Psoas muscle (tissue), 8 donors: ENCODE results near the gene TLE3. TPM values are rescaled to one million over a fixed set of nuclear protein-coding genes. Genes with fewer than 3 reads are reported as not detected.

Experiments used
- ATAC-seq, 4 donors: fragments of 200-7000 bp; cut with Tn5 transposase; one replicate each; pipeline ENCODE4 v1.9.1; 2020; ENCODE audit warnings: moderate library complexity in 3 of 4, mild to moderate bottlenecking in 2 of 4
- DNase-seq, 2 donors: peaks; one replicate each; pipeline ENCODE4 v3.0.0-alpha.2; 2020
- H3K27ac ChIP-seq: fragments of 200-600 bp; one replicate; pipeline ENCODE4 v1.8.0; 2022
- H3K27me3 ChIP-seq, 3 donors: fragments of 200-600 bp in 1 of 3; one replicate each; pipeline versions ENCODE4 v1.6.1 to v1.8.0; 2013 to 2022; ENCODE audit warnings: low read length in 2 of 3, mild to moderate bottlenecking in 2 of 3, moderate library complexity in 1 of 3; ENCODE audit not compliant: insufficient read depth in 3 of 3
- H3K36me3 ChIP-seq, 2 donors: fragments of 200-600 bp in 1 of 2; one replicate each; pipeline versions ENCODE4 v1.6.1 to v1.8.0; 2013 to 2022; ENCODE audit warnings: low read depth in 1 of 2, mild to moderate bottlenecking in 1 of 2, moderate library complexity in 1 of 2; ENCODE audit not compliant: insufficient read depth in 1 of 2
- H3K4me1 ChIP-seq: fragments of 200-600 bp; one replicate; pipeline ENCODE4 v1.8.0; 2022
- H3K4me3 ChIP-seq: fragments of 200-600 bp; one replicate; pipeline ENCODE4 v1.8.0; 2022; ENCODE audit warnings: mild to moderate bottlenecking
- H3K9me3 ChIP-seq: fragments of 200-600 bp; one replicate; pipeline ENCODE4 v1.8.0; 2022
- CTCF ChIP-seq: fragments of 200-600 bp; IDR thresholded peaks from one replicate; pipeline ENCODE4 v1.8.0; 2022; ENCODE audit warnings: antibody characterized with exemption
- WGBS, 3 donors: extraction: QIAGEN DNeasy Blood & Tissue Kit; methylation state at CpG; one replicate each; pipeline versions ENCODE4 v1.1.6 to v1.1.7; 2013; 5-methylcytosine and 5-hydroxymethylcytosine counted together
- intact Hi-C, 2 donors: fragments of 100-400 bp; cut with DNase I; formaldehyde crosslinking; loops; one replicate each; pipeline versions ENCODE4 v1.11.0 to v1.14.2; 2022
- polyA plus RNA-seq, 3 donors: library from polyadenylated mRNA; stranded (reverse); fragments of 200-250 nt; gene quantifications; one replicate each; pipeline ENCODE4 v1.2.3, GENCODE V29; 2013
- total RNA-seq, 4 donors: library from RNA; stranded (reverse); fragmentation: NEBNext Ultra II Directional in 2 of 4; extraction: Animal tissue kit (Norgen Biotek cat#: 25700) in 2 of 4; gene quantifications; one replicate each; pipeline versions ENCODE4 v1.2.1 to v1.2.4, GENCODE V29; 2021 to 2023
- donor health status: healthy with polysubstance abuse.
- donor health status: DM: no; HTN: no; CAD: no; lungs with moderate emphysema.
- donor health status: Bipolar disorder and iron deficiency.
- donor health status: healthy.
- donor health status: DM: yes; HTN: yes; CAD: no.
- donor health status: DM: no; HTN: no; CAD: no.
- donor health status: DM: no; HTN: no; CAD: no.
- donor health status: DM: yes; HTN: yes; CAD: no.

Gene TLE3
- total and polyA plus RNA-seq, 7 donors = 4.3 to 59.9 (median 10.8) TPM

GRCh38 chr15:70082281-70082900, 15.3 kb downstream of the TLE3 start:
- Histone ChIP-seq H3K36me3 (peaks cover 0 to 39% of the 10 kb centered on the region in 2 donors), H3K27ac (no peak overlapping the region), H3K27me3 (no peaks in the 10 kb centered on the region), H3K4me1 (peaks cover 15% of the 10 kb centered on the region), H3K4me3 (no peak overlapping the region), H3K9me3 (no peaks in the 10 kb centered on the region)
- intact Hi-C loops = loop anchor here in 1 of 2 donors (10.0 kb wide), 1 partner anchor 348 kb away; no protein-coding TSS in a partner anchor
- TF ChIP-seq CTCF = no peak
- 90 to 92% (median 92%) methylated on average over 12 of the region's 12 CpGs for WGBS, 3 donors
- ATAC-seq = no peak
- DNase-seq = no peak

- DNase-seq = no peak
- Histone ChIP-seq H3K27ac (no peak overlapping the region), H3K4me3 (no peak overlapping the region), H3K27me3 (no peaks in the 10 kb centered on the region), H3K4me1 (peaks cover 22% of the 10 kb centered on the region), H3K36me3 (peaks cover 0 to 39% of the 10 kb centered on the region in 2 donors), H3K9me3 (no peaks in the 10 kb centered on the region)
- 77 to 86% (median 80%) methylated on average over 6 of the region's 6 CpGs for WGBS, 3 donors
- no peak for TF ChIP-seq CTCF
- ATAC-seq = no peak
- intact Hi-C loops = loop anchor here in 1 of 2 donors (10.0 kb wide), 1 partner anchor 347 kb away; no protein-coding TSS in a partner anchor
These were observed 16.1 kb downstream of the TLE3 start for GRCh38 chr15:70081612-70082011.

- H3K4me1 ChIP-seq = peaks cover 23% of the 10 kb centered on the region
- WGBS, 3 donors = 89 to 92% (median 90%) methylated on average over 6 of the region's 6 CpGs
- DNase-seq = no peak
- H3K9me3 ChIP-seq = no peaks in the 10 kb centered on the region
- no peaks in the 10 kb centered on the region for H3K27me3 ChIP-seq
- no peak overlapping the region for H3K27ac ChIP-seq
- ATAC-seq = no peak
- intact Hi-C loops = loop anchor here in 1 of 2 donors (10.0 kb wide), 1 partner anchor 346 kb away; no protein-coding TSS in a partner anchor
- no peak overlapping the region for H3K4me3 ChIP-seq
- H3K36me3 ChIP-seq = peaks cover 0 to 44% of the 10 kb centered on the region in 2 donors
- no peak for TF ChIP-seq CTCF
These were observed 17.4 kb downstream of the TLE3 start for GRCh38 chr15:70080347-70080746.

GRCh38 chr15:70079888-70080287, 17.8 kb downstream of the TLE3 start:
- H3K4me1 ChIP-seq = peaks cover 23% of the 10 kb centered on the region
- TF ChIP-seq CTCF = no peak
- 72 to 89% (median 78%) methylated on average over 9 of the region's 9 CpGs for WGBS, 3 donors
- no peaks in the 10 kb centered on the region for H3K27me3 ChIP-seq
- no peak overlapping the region for H3K4me3 ChIP-seq
- intact Hi-C loops = loop anchor here in 1 of 2 donors (10.0 kb wide), 1 partner anchor 345 kb away; no protein-coding TSS in a partner anchor
- no peak for ATAC-seq
- peaks cover 0 to 49% of the 10 kb centered on the region in 2 donors for H3K36me3 ChIP-seq
- H3K27ac ChIP-seq = no peak overlapping the region
- H3K9me3 ChIP-seq = no peaks in the 10 kb centered on the region
- no peak for DNase-seq
